Measurements from ENCODE around the gene TIMP2.
"Not testable (repeated sequence)": the region's sequence is repeated elsewhere in the genome, so short reads cannot be mapped to it uniquely, and the experiment has no call there.

The TIMP2 gene

GRCh38 chr17:78954684-78955083 is 29.5 kb upstream of the TIMP2 start:
- DNase-seq: no peak

- no peak for DNase-seq
These were observed 28.5 kb upstream of the TIMP2 start for GRCh38 chr17:78953356-78954350.

DNA sequence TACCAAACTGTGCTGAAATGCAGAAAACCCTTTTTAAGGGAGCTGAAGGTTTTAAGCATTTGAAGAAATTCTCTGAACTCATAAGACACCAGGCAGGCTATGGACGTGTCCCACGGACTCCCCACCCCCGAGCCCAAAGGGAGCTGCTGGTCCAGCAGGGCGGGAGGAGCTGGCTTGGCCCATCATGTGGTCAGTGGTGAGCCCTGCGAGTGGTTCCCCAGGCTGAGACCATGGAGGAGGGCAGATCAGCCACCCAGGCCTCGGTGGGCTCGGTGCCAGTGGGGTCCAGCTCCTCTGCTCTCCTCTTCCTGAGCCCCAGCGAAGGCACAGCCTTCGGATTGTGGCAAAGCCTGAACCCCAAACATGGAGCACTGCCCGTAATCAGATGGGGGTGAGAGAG is 27.5 kb upstream of the TIMP2 start:
- no peak for DNase-seq

DNA sequence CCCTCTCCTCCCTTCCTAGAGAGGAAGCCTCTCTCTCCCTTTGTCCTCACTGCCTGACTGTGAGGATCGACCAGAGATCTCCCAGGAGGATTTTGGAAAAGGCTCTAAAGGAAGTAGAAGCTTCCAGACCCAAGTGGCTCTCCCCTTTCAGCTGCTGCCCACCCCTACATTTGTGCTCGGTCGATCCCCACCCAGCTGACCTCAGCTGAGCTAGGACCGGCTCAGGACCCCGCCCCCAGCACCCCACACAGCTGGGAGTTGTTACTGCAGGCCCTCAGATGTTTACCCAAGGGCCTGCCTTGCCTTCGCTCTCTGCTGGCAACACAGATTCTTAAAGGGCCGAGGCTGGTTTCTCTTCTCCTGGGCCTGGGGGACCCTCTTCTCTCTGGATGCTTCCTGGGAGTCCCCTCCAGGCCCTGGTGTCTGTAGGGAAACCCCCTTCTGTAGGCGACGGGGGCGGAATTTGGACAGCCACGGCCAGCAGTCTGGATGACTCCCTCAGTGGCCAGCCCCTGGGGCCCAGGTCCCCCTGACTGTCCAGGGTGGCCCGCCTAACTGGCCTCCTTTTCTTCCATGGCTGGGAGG is 26.9 kb upstream of the TIMP2 start:
- no peak for DNase-seq

- no peak for DNase-seq
These were observed 25.7 kb upstream of the TIMP2 start for GRCh38 chr17:78950870-78951269.

GRCh38 chr17:78947235-78948149 is 22.3 kb upstream of the TIMP2 start:
- no peak for DNase-seq

DNA sequence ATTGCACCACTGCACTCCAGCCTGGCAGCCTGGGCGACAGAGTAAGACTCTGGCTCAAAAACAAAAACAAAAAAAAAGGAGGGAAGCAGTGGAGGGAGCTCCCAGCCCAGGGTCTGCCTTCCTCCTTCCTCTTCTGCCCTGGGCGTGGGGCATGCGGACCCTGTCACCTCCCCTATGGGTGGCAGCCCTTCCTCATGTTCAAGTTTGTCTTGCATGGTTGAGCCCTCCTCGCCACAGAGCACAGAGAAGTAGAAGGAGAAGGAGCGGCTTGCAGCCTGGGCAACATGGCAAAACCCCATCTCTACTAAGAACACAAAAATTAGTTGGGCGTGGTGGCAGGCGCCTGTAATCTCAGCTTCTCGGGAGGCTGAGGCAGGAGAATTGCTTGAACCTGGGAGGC is 21.4 kb upstream of the TIMP2 start:
- no peak for DNase-seq

- no peak for DNase-seq
These were observed 20.9 kb upstream of the TIMP2 start for GRCh38 chr17:78946131-78946530.

GRCh38 chr17:78945455-78945854 is 20.3 kb upstream of the TIMP2 start:
- not testable (repeated sequence) for DNase-seq

DNA sequence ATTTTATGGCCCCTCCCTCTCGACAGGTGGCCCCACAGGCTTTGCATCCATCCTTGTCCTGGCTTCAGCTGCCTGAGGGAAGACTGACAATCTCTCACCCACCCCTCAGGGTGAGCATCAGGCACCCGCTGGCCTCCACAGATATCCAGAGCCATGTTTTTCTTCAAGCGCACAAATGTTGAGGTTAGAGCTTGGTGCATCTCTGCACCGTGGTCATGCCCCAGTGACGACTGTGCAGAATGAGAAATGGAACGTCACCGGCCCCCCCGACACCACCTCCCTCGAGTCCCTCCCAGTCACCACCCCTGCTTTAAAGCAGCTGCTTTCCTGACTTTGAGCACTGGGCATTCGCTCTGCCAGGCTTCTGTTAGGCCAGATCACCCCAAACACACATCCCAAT is 19.8 kb upstream of the TIMP2 start:
- DNase-seq: no peak

DNA sequence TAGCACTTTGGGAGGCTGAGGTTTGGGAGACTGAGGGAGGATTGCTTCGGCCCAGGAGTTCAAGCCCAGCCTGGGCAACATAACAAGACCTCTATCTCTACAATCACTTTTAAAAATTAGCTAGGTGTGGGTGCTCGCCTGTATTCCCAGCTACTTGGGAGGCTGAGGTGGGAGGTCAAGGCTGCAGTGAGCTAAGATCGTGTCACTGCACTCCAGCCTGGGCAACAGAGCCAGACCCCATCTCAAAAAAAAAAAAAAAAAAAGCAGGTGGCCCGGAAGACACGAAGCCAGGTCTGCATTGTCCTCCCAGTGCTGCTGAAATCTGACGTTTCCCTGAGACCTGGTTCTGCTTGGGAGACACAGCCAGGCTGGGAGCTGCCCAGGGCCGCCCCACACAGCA is 18.8 kb upstream of the TIMP2 start:
- no peak for DNase-seq

GRCh38 chr17:78940708-78941107 is 15.5 kb upstream of the TIMP2 start:
- DNase-seq: no peak

GRCh38 chr17:78940258-78940657 is 15.1 kb upstream of the TIMP2 start:
- DNase-seq: no peak

GRCh38 chr17:78939615-78940014 is 14.4 kb upstream of the TIMP2 start:
- DNase-seq: no peak

- no peak for DNase-seq
These were observed 12.4 kb upstream of the TIMP2 start for GRCh38 chr17:78937561-78937960.

DNA sequence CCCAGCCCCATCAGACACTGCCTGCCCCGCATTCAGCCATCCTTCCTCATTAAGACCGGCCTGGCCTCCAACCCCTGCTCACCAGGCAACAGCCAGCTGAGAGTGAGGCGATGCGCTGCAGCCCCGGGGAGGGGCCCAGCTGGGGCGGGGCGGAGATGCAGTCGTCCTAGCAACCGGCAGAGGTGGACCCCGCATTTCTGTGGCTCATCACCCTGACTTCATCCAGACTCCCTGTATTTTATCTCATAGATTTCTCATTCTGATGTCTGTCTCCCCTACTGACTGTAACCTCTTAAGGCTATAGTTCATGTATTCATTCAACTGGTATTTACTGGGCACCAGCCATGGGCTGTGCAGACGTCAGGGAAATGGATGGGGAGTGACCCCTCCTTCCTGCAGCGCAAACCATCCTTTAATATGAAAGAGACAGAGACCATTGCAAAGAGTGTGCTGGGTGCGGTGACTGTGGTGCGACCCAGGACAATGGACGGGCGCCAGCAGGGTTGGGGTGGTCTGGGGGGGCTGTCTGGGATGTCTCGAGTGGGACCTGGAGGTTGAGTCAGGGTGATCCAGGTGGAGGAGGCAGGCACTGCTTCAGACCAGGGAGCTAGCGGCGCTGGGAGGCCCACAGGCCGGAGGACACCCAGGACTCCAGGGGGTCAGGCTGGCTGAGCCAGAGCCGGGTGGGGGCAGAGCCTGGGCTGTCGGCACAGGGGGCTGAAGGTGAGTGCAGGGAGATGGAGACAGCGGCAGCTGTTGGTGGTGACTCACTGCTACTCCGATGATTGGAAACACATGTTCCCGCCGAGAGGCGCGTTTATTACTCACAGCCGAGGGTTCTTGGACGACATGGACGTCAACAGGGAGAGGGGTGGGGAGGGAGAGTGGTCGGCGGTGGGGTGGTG is 10.5 kb upstream of the TIMP2 start:
- DNase-seq: no peak

GRCh38 chr17:78934681-78935418 is 9.7 kb upstream of the TIMP2 start:
- DNase-seq: no peak

- no peak for DNase-seq
These were observed 8.9 kb upstream of the TIMP2 start for GRCh38 chr17:78933959-78934568.

- peak; percentile 43 for DNase-seq
These were observed 8.1 kb upstream of the TIMP2 start for GRCh38 chr17:78933025-78933958.

Data from CD4-positive, alpha-beta T cell treated with Interleukin-4 for 4 hours (primary cell).